Effector memory CD8-positive, alpha-beta T cell (primary cell): ENCODE data around the gene PRMT7.
A peak's percentile ranks its signal among the peaks of the same experiment; 100 is the strongest.

Experiments
- ATAC-seq: fragments of 150-1000 bp; cut with Tn5 transposase; replicated peaks from 2 replicates; pipeline ENCODE4 v1.10.0; 2021; ENCODE audit warnings: mild to moderate bottlenecking, moderate library complexity
- DNase-seq, 3 experiments: peaks; one replicate each; pipeline ENCODE4 v3.0.0; 2021
- H3K27ac Mint-ChIP-seq, 2 donors: one replicate each; pipeline ENCODE4 v1.8.0; 2022; ENCODE audit warnings: mild to moderate bottlenecking in 2 of 2, mixed read lengths in 2 of 2, moderate library complexity in 2 of 2
- H3K27me3 Mint-ChIP-seq, 2 donors: one replicate each; pipeline ENCODE4 v1.8.0; 2022; ENCODE audit warnings: mixed read lengths in 2 of 2
- H3K36me3 Mint-ChIP-seq: one replicate; pipeline ENCODE4 v1.8.0; 2022; ENCODE audit warnings: mild to moderate bottlenecking, moderate library complexity, mixed read lengths; ENCODE audit not compliant: insufficient read depth
- H3K4me1 Mint-ChIP-seq, 2 donors: one replicate each; pipeline ENCODE4 v1.8.0; 2022; ENCODE audit warnings: low read depth in 2 of 2, mixed read lengths in 2 of 2
- H3K4me3 Mint-ChIP-seq, 2 donors: one replicate each; pipeline ENCODE4 v1.8.0; 2022; ENCODE audit warnings: mild to moderate bottlenecking in 2 of 2, mixed read lengths in 2 of 2, moderate library complexity in 2 of 2
- H3K9me3 Mint-ChIP-seq, 2 donors: one replicate each; pipeline ENCODE4 v1.8.0; 2022; ENCODE audit warnings: mixed read lengths in 2 of 2

Gene PRMT7

GRCh38 chr16:68300734-68301459 lies 9.9 kb upstream of the PRMT7 start:
- H3K4me3 Mint-ChIP-seq: no peak overlapping the region
- peak overlapping the region; percentile 19 to 54 for H3K27ac Mint-ChIP-seq
- no peaks in the 10 kb centered on the region for H3K9me3 Mint-ChIP-seq
- H3K27me3 Mint-ChIP-seq: no peaks in the 10 kb centered on the region
- no peak for DNase-seq
- peaks cover 3 to 12% of the 10 kb centered on the region in 2 donors for H3K4me1 Mint-ChIP-seq
- H3K36me3 Mint-ChIP-seq: peaks cover 80% of the 10 kb centered on the region
- no peak for ATAC-seq

- H3K9me3 Mint-ChIP-seq: no peaks in the 10 kb centered on the region
- no peak overlapping the region for H3K4me3 Mint-ChIP-seq
- no peak overlapping the region for H3K27ac Mint-ChIP-seq
- H3K36me3 Mint-ChIP-seq: peaks cover 71% of the 10 kb centered on the region
- H3K27me3 Mint-ChIP-seq: no peaks in the 10 kb centered on the region
- DNase-seq: no peak
- peaks cover 22 to 30% of the 10 kb centered on the region in 2 donors for H3K4me1 Mint-ChIP-seq
- ATAC-seq: no peak
These were observed 4.2 kb upstream of the PRMT7 start for GRCh38 chr16:68306633-68307032.

- Mint-ChIP-seq H3K4me3 (peak overlapping the region; percentile 95 to 96), H3K4me1 (peaks cover 37 to 45% of the 10 kb centered on the region in 2 donors), H3K36me3 (peaks cover 44% of the 10 kb centered on the region), H3K27ac (peak overlapping the region; percentile 96 to 97), H3K9me3 (no peaks in the 10 kb centered on the region), H3K27me3 (no peaks in the 10 kb centered on the region)
- no peak for DNase-seq
- ATAC-seq: no peak
These were observed 1.0 kb upstream of the PRMT7 start for GRCh38 chr16:68309799-68310198.

- Mint-ChIP-seq H3K4me1 (peaks cover 35 to 42% of the 10 kb centered on the region in 2 donors), H3K27me3 (no peaks in the 10 kb centered on the region), H3K4me3 (peak overlapping the region; percentile 95 to 96), H3K9me3 (no peaks in the 10 kb centered on the region), H3K27ac (peak overlapping the region; percentile 96 to 97), H3K36me3 (peaks cover 46% of the 10 kb centered on the region)
- no peak for DNase-seq
- no peak for ATAC-seq
These were observed 414 bp upstream of the PRMT7 start for GRCh38 chr16:68310437-68310773.

GRCh38 chr16:68313116-68313515 lies 2.3 kb downstream of the PRMT7 start:
- Mint-ChIP-seq H3K36me3 (peaks cover 44% of the 10 kb centered on the region), H3K9me3 (no peaks in the 10 kb centered on the region), H3K27ac (peak overlapping the region in 1 of 2 donors; percentile 5), H3K27me3 (no peaks in the 10 kb centered on the region), H3K4me3 (no peak overlapping the region), H3K4me1 (peaks cover 34 to 42% of the 10 kb centered on the region in 2 donors)
- DNase-seq (no peak), ATAC-seq (no peak)

- Mint-ChIP-seq H3K4me1 (peaks cover 14 to 17% of the 10 kb centered on the region in 2 donors), H3K27me3 (no peaks in the 10 kb centered on the region), H3K9me3 (no peaks in the 10 kb centered on the region), H3K4me3 (no peak overlapping the region), H3K36me3 (peaks cover 35% of the 10 kb centered on the region), H3K27ac (peak overlapping the region; percentile 29 to 74)
- DNase-seq (no peak), ATAC-seq (peak; percentile 73)
These were observed 8.5 kb downstream of the PRMT7 start for GRCh38 chr16:68319185-68319908.

- H3K4me1 Mint-ChIP-seq: peaks cover 5 to 7% of the 10 kb centered on the region in 2 donors
- DNase-seq (no peak), ATAC-seq (no peak)
- no peaks in the 10 kb centered on the region for H3K9me3 Mint-ChIP-seq
- H3K4me3 Mint-ChIP-seq: no peak overlapping the region
- no peaks in the 10 kb centered on the region for H3K27me3 Mint-ChIP-seq
- H3K27ac Mint-ChIP-seq: peak overlapping the region in 1 of 2 donors; percentile 26
- H3K36me3 Mint-ChIP-seq: peaks cover 12% of the 10 kb centered on the region
These were observed 13.5 kb downstream of the PRMT7 start for GRCh38 chr16:68324336-68324735.

GRCh38 chr16:68324780-68325357 lies 14.1 kb downstream of the PRMT7 start:
- Mint-ChIP-seq H3K4me1 (peaks cover 5 to 7% of the 10 kb centered on the region in 2 donors), H3K9me3 (no peaks in the 10 kb centered on the region), H3K27me3 (no peaks in the 10 kb centered on the region), H3K36me3 (peaks cover 12% of the 10 kb centered on the region), H3K27ac (peak overlapping the region in 1 of 2 donors; percentile 26), H3K4me3 (no peak overlapping the region)
- ATAC-seq (no peak), DNase-seq (no peak)

GRCh38 chr16:68328151-68328859 lies 17.5 kb downstream of the PRMT7 start:
- Mint-ChIP-seq H3K4me3 (no peak overlapping the region), H3K9me3 (no peaks in the 10 kb centered on the region), H3K27ac (no peak overlapping the region), H3K4me1 (peaks cover 5 to 7% of the 10 kb centered on the region in 2 donors), H3K36me3 (peaks cover 14% of the 10 kb centered on the region), H3K27me3 (no peaks in the 10 kb centered on the region)
- peak; percentile 100 for ATAC-seq
- peak; percentile 75 to 81 (median 77) for DNase-seq

GRCh38 chr16:68328860-68329390 lies 18.1 kb downstream of the PRMT7 start:
- H3K4me3 Mint-ChIP-seq: no peak overlapping the region
- H3K27me3 Mint-ChIP-seq: no peaks in the 10 kb centered on the region
- peaks cover 5 to 7% of the 10 kb centered on the region in 2 donors for H3K4me1 Mint-ChIP-seq
- H3K9me3 Mint-ChIP-seq: no peaks in the 10 kb centered on the region
- peaks cover 16% of the 10 kb centered on the region for H3K36me3 Mint-ChIP-seq
- no peak for ATAC-seq
- no peak for DNase-seq
- H3K27ac Mint-ChIP-seq: no peak overlapping the region

GRCh38 chr16:68331879-68332410 lies 21.1 kb downstream of the PRMT7 start:
- H3K36me3 Mint-ChIP-seq: peaks cover 18% of the 10 kb centered on the region
- H3K4me3 Mint-ChIP-seq: no peak overlapping the region
- no peak for DNase-seq
- H3K27me3 Mint-ChIP-seq: no peaks in the 10 kb centered on the region
- H3K27ac Mint-ChIP-seq: peak overlapping the region in 1 of 2 donors; percentile 20
- ATAC-seq: no peak
- peaks cover 5 to 11% of the 10 kb centered on the region in 2 donors for H3K4me1 Mint-ChIP-seq
- no peaks in the 10 kb centered on the region for H3K9me3 Mint-ChIP-seq

- peaks cover 5 to 11% of the 10 kb centered on the region in 2 donors for H3K4me1 Mint-ChIP-seq
- peak overlapping the region in 1 of 2 donors; percentile 20 for H3K27ac Mint-ChIP-seq
- no peak for DNase-seq
- no peaks in the 10 kb centered on the region for H3K27me3 Mint-ChIP-seq
- no peak overlapping the region for H3K4me3 Mint-ChIP-seq
- ATAC-seq: no peak
- H3K36me3 Mint-ChIP-seq: peaks cover 25% of the 10 kb centered on the region
- no peaks in the 10 kb centered on the region for H3K9me3 Mint-ChIP-seq
These were observed 21.7 kb downstream of the PRMT7 start for GRCh38 chr16:68332411-68333121.
